GM13977 (cell line): ENCODE measurements around the gene GATA3.
A peak's percentile ranks its signal among the peaks of the same experiment; 100 is the strongest.

Experiments used
- DNase-seq: peaks from one replicate; pipeline ENCODE4 v3.0.0; 2012; ENCODE audit warnings: low spot score
- CTCF ChIP-seq: IDR thresholded peaks from 2 replicates; pipeline ENCODE4 v1.5.1; 2012; ENCODE audit warnings: mild to moderate bottlenecking, control low read depth; ENCODE audit not compliant: insufficient read depth; ENCODE audit errors: extremely low read depth, missing control alignments
- in situ Hi-C: fragments of 300-500 bp; cut with MboI; formaldehyde crosslinking; loops from one replicate; pipeline ENCODE4 v1.12.0; 2022; ENCODE audit warnings: low sequenced_read_pairs, low pct_unique_long_range_greater_than_20kb, mixed read lengths, inconsistent platforms; ENCODE audit not compliant: unreplicated experiment

The GATA3 gene

GRCh38 chr10:8086315-8086714 is 31.8 kb downstream of the GATA3 start:
- no peak for DNase-seq
- no peak for TF ChIP-seq CTCF
- in situ Hi-C loops = no loop called here

- peak; percentile 55 for DNase-seq
- TF ChIP-seq CTCF = no peak
- in situ Hi-C loops = no loop called here
These were observed 34.0 kb downstream of the GATA3 start for GRCh38 chr10:8088504-8088903.

GRCh38 chr10:8092428-8092827 is 37.9 kb downstream of the GATA3 start:
- in situ Hi-C loops = no loop called here
- TF ChIP-seq CTCF = no peak
- DNase-seq = no peak

- no peak for TF ChIP-seq CTCF
- DNase-seq = no peak
- in situ Hi-C loops = no loop called here
These were observed 41.5 kb downstream of the GATA3 start for GRCh38 chr10:8095959-8096358.

- in situ Hi-C loops = no loop called here
- no peak for DNase-seq
- TF ChIP-seq CTCF = no peak
These were observed 42.4 kb downstream of the GATA3 start for GRCh38 chr10:8096931-8097330.

GRCh38 chr10:8100366-8100765 is 45.9 kb downstream of the GATA3 start:
- TF ChIP-seq CTCF = no peak
- no peak for DNase-seq
- in situ Hi-C loops = no loop called here

GRCh38 chr10:8102708-8103401 is 48.4 kb downstream of the GATA3 start:
- no peak for TF ChIP-seq CTCF
- DNase-seq = peak; percentile 68
- in situ Hi-C loops = no loop called here
